H1 (cell line): ENCODE data around the gene PRSS36. TPM values are rescaled to one million over a fixed set of nuclear protein-coding genes. Genes with fewer than 3 reads are reported as not detected.
"Not testable (repeated sequence)": the region's sequence is repeated elsewhere in the genome, so short reads cannot be mapped to it uniquely, and the experiment has no call there.

Source experiments
- CTCF ChIA-PET: fragments of 300-600 bp; sonication (Branson Sonifier 250); formaldehyde crosslinking; loops from one replicate; lab custom pipeline; 2021; ENCODE audit not compliant: partially characterized antibody; lab: Charles Lee
- POLR2A ChIA-PET: fragments of 300-600 bp; sonication (Branson Sonifier 250); formaldehyde crosslinking; loops from one replicate; lab custom pipeline; 2021; ENCODE audit warnings: inconsistent platforms; ENCODE audit not compliant: partially characterized antibody; lab: Charles Lee
- DNase-seq, 2 experiments: peaks; one replicate each; pipeline versions ENCODE4 v3.0.0 to v3.0.0-alpha.2; 2010 to 2022; ENCODE audit warnings: low spot score in 2 of 2, low read depth in 1 of 2, mixed read lengths in 1 of 2
- FAIRE-seq: peaks from 2 replicates; lab custom pipeline; 2011; peaks lifted over from hg19 to GRCh38; lab: Jason Lieb, UNC
- H2AFZ ChIP-seq: 2 replicates; pipeline ENCODE4 v1.8.1; 2012; ENCODE audit warnings: low read length, inconsistent platforms
- H2AK5ac ChIP-seq: 2 replicates; pipeline ENCODE4 v1.6.1; 2013; ENCODE audit warnings: low read depth, low read length
- H2BK120ac ChIP-seq: replicated peaks from 2 replicates; pipeline ENCODE3; 2013; ENCODE audit warnings: low read depth, low read length, inconsistent platforms
- H2BK12ac ChIP-seq: 2 replicates; pipeline ENCODE4 v1.6.1; 2013; ENCODE audit warnings: low read depth, low read length
- H2BK15ac ChIP-seq: 2 replicates; pipeline ENCODE4 v1.6.1; 2013; ENCODE audit warnings: low read length
- H2BK20ac ChIP-seq: 2 replicates; pipeline ENCODE4 v1.6.1; 2013; ENCODE audit warnings: low read length
- H2BK5ac ChIP-seq: 2 replicates; pipeline ENCODE4 v1.6.1; 2013; ENCODE audit warnings: low read depth, low read length
- H3K14ac ChIP-seq: 2 replicates; pipeline ENCODE4 v1.6.1; 2013; ENCODE audit warnings: inconsistent platforms; ENCODE audit not compliant: insufficient read length
- H3K18ac ChIP-seq: 2 replicates; pipeline ENCODE4 v1.6.1; 2013; ENCODE audit warnings: low read length; ENCODE audit errors: extremely low read depth
- H3K23ac ChIP-seq: 2 replicates; pipeline ENCODE4 v1.6.1; 2013; ENCODE audit warnings: inconsistent platforms; ENCODE audit not compliant: insufficient read length
- H3K23me2 ChIP-seq: 2 replicates; pipeline ENCODE4 v1.6.1; 2013; ENCODE audit warnings: low read depth, low read length
- H3K27ac ChIP-seq: 2 replicates; pipeline ENCODE4 v1.6.1; 2011; ENCODE audit warnings: low read depth, low read length, inconsistent platforms
- H3K27me3 ChIP-seq, 4 experiments: replicated peaks in 1 of 4; 1 replicate in 1 of 4; 2 replicates in 3 of 4; pipeline versions ENCODE4 v1.6.1 to v1.8.1; 2011 to 2013; ENCODE audit warnings: low read length in 3 of 4, mild to moderate bottlenecking in 3 of 4, inconsistent platforms in 2 of 4, mixed read lengths in 2 of 4, moderate library complexity in 1 of 4; ENCODE audit not compliant: control insufficient read depth in 3 of 4, insufficient read depth in 3 of 4; ENCODE audit errors: extremely low read depth in 1 of 4
- H3K36me3 ChIP-seq, 4 experiments: 2 replicates each; pipeline versions ENCODE4 v1.6.1 to v1.8.1; 2011 to 2013; ENCODE audit warnings: mild to moderate bottlenecking in 4 of 4, low read length in 3 of 4, moderate library complexity in 2 of 4, control low read depth in 1 of 4, inconsistent platforms in 1 of 4; ENCODE audit not compliant: insufficient read depth in 4 of 4, control insufficient read depth in 2 of 4
- H3K4ac ChIP-seq: replicated peaks from 2 replicates; pipeline ENCODE3; 2013; ENCODE audit warnings: low read length, low read depth, mixed read lengths, inconsistent platforms; ENCODE audit not compliant: insufficient read length
- H3K4me1 ChIP-seq, 4 experiments: replicated peaks in 1 of 4; 1 replicate in 1 of 4; 2 replicates in 3 of 4; pipeline versions ENCODE4 v1.6.1 to v1.8.1; 2011 to 2013; ENCODE audit warnings: low read length in 3 of 4, inconsistent platforms in 2 of 4, mixed read lengths in 1 of 4; ENCODE audit not compliant: insufficient read depth in 4 of 4, control insufficient read depth in 3 of 4
- H3K4me2 ChIP-seq, 2 experiments: 2 replicates each; pipeline versions ENCODE4 v1.6.1 to v1.8.1; 2011 to 2013; ENCODE audit warnings: low read depth in 2 of 2, low read length in 2 of 2, control low read depth in 1 of 2, inconsistent platforms in 1 of 2, mild to moderate bottlenecking in 1 of 2; ENCODE audit not compliant: insufficient read depth in 1 of 2
- H3K4me3 ChIP-seq, 4 experiments: fragments of 200-600, 300-600 bp in 1 of 4; sonication (generic), shearing (Covaris generic), sonication (Bioruptor Twin) in 1 of 4; 2 replicates each; pipeline versions ENCODE4 v1.5.1 to v1.8.1; 2011 to 2016; ENCODE audit warnings: low read length in 4 of 4, low read depth in 3 of 4, control low read depth in 2 of 4, inconsistent platforms in 2 of 4, mild to moderate bottlenecking in 2 of 4, mixed read lengths in 1 of 4, moderate library complexity in 1 of 4; ENCODE audit not compliant: insufficient read depth in 2 of 4; ENCODE audit errors: extremely low read depth in 1 of 4
- H3K56ac ChIP-seq: replicated peaks from 2 replicates; pipeline ENCODE3; 2013; ENCODE audit warnings: low read depth, mild to moderate bottlenecking, mixed read lengths, low read length, inconsistent platforms; ENCODE audit not compliant: insufficient read length
- H3K79me1 ChIP-seq: 2 replicates; pipeline ENCODE4 v1.6.1; 2013; ENCODE audit warnings: low read depth, low read length, control low read depth
- H3K79me2 ChIP-seq, 2 experiments: 2 replicates each; pipeline versions ENCODE4 v1.6.1 to v1.8.1; 2012 to 2013; ENCODE audit warnings: low read length in 2 of 2, mild to moderate bottlenecking in 2 of 2, inconsistent platforms in 1 of 2; ENCODE audit not compliant: insufficient read depth in 2 of 2, control insufficient read depth in 1 of 2
- H3K9ac ChIP-seq, 4 experiments: replicated peaks in 1 of 4; 1 replicate in 1 of 4; 2 replicates in 3 of 4; pipeline versions ENCODE4 v1.6.1 to v1.8.1; 2011 to 2013; ENCODE audit warnings: low read depth in 3 of 4, low read length in 3 of 4, control low read depth in 2 of 4, mild to moderate bottlenecking in 2 of 4, moderate library complexity in 2 of 4, inconsistent platforms in 1 of 4; ENCODE audit errors: extremely low read depth in 1 of 4
- H3K9me3 ChIP-seq, 2 experiments: 2 replicates each; pipeline versions ENCODE4 v1.6.1 to v1.8.1; 2012 to 2013; ENCODE audit warnings: mild to moderate bottlenecking in 2 of 2, moderate library complexity in 2 of 2, control low read depth in 1 of 2, inconsistent platforms in 1 of 2, low read depth in 1 of 2, low read length in 1 of 2, mixed read lengths in 1 of 2; ENCODE audit not compliant: insufficient read depth in 2 of 2
- H4K20me1 ChIP-seq, 2 experiments: replicated peaks in 1 of 2; 2 replicates each; pipeline versions ENCODE3 to v1.8.1; 2011 to 2013; ENCODE audit warnings: inconsistent platforms in 2 of 2, low read length in 2 of 2, mild to moderate bottlenecking in 1 of 2; ENCODE audit not compliant: insufficient read depth in 2 of 2, control insufficient read depth in 1 of 2
- H4K5ac ChIP-seq: 2 replicates; pipeline ENCODE4 v1.6.1; 2013; ENCODE audit warnings: low read length, low read depth, mixed read lengths, inconsistent platforms; ENCODE audit not compliant: insufficient read length
- H4K8ac ChIP-seq: 2 replicates; pipeline ENCODE4 v1.8.0; 2013; ENCODE audit warnings: mild to moderate bottlenecking, moderate library complexity, low read length, inconsistent platforms; ENCODE audit not compliant: insufficient read depth; ENCODE audit errors: extremely low read depth
- H4K91ac ChIP-seq: replicated peaks from 2 replicates; pipeline ENCODE3; 2013; ENCODE audit warnings: low read length, mixed read lengths, inconsistent platforms; ENCODE audit not compliant: insufficient read length
- USF2 ChIP-seq: IDR thresholded peaks from 2 replicates; pipeline ENCODE4 v1.6.1; 2011; ENCODE audit warnings: low read length, improper control_type of control experiment
- WGBS, 2 experiments: shearing (Covaris generic) in 1 of 2; methylation state at CpG; one replicate each; pipeline versions ENCODE4 v1.1.6 to v1.1.7; 2013 to 2015; ENCODE audit warnings: low lambda C conversion rate in 2 of 2, mixed read lengths in 2 of 2, inconsistent platforms in 1 of 2, low coverage in 1 of 2, missing lambda C conversion rate in 1 of 2; ENCODE audit not compliant: insufficient replicate concordance in 2 of 2, insufficient coverage in 1 of 2, insufficient read length in 1 of 2; ENCODE audit errors: extremely low coverage in 1 of 2, missing lambda C conversion rate in 1 of 2; 5-methylcytosine and 5-hydroxymethylcytosine counted together
- polyA plus RNA-seq, 7 experiments: library from polyadenylated mRNA; depleted of rRNA in 3 of 7; stranded (reverse) in 5 of 7; unstranded in 2 of 7; fragments of >200 nt in 5 of 7; fragments of 200-250 nt in 2 of 7; gene quantifications; 1 replicate in 5 of 7; 2 replicates in 1 of 7; 4 replicates in 1 of 7; pipeline versions ENCODE4 v1.2.1 to v1.2.3, GENCODE V29; 2011 to 2013; ENCODE audit warnings: missing spikeins in 2 of 7, mixed read lengths in 2 of 7
- total RNA-seq: library from RNA; stranded (reverse); fragmentation: NEBNext Ultra II Directional; extraction: Animal tissue kit (Norgen Biotek cat#: 25700); gene quantifications from 2 replicates; pipeline ENCODE4 v1.2.1, GENCODE V29; 2021

The PRSS36 gene
- total and polyA plus RNA-seq, 2 of the 8 experiments (the other 6 are each of a cell fraction or from before 2014, with no cell fraction given), result 1.3 to 1.9 TPM

GRCh38 chr16:31105677-31106213, 44.1 kb downstream of the PRSS36 start (continued):
- 0 out of 2 replicates have a peak, but pooled peaks have one; percentile 19 for TF ChIP-seq USF2

- not testable (repeated sequence) for H4K5ac ChIP-seq, H3K9me3 ChIP-seq, H3K4me1 ChIP-seq, H4K91ac ChIP-seq, DNase-seq, H3K4ac ChIP-seq, H3K23ac ChIP-seq, H3K4me3 ChIP-seq, H2BK5ac ChIP-seq, H2BK20ac ChIP-seq, H4K20me1 ChIP-seq, H3K36me3 ChIP-seq, H3K4me2 ChIP-seq, H2BK12ac ChIP-seq, H3K23me2 ChIP-seq, H3K27me3 ChIP-seq, FAIRE-seq, H3K56ac ChIP-seq, H3K27ac ChIP-seq, H3K18ac ChIP-seq, H3K79me2 ChIP-seq, H3K9ac ChIP-seq, H2AK5ac ChIP-seq, H2BK120ac ChIP-seq, H2BK15ac ChIP-seq, H2AFZ ChIP-seq, H3K14ac ChIP-seq, H4K8ac ChIP-seq, H3K79me1 ChIP-seq
- WGBS, 2 experiments, result 84% methylated on average over 12 of the region's 13 CpGs; no CpG with 5 or more reads in 1 of the 2 experiments
- ChIA-PET POLR2A (interaction anchor here (0.7 to 3.0 kb wide), 9 partner anchors 10 to 79 kb away, joined by 3 to 16 read pairs (median 3); partner anchors contain the start of genes FUS, KAT8 and ZNF668), CTCF (interaction anchor here (0.6 to 1.9 kb wide), 10 partner anchors 8 to 185 kb away, joined by 3 to 7 read pairs (median 4); partner anchors contain the start of gene KAT8)
Measured at GRCh38 chr16:31100876-31101641, 48.8 kb downstream of the PRSS36 start.
